Thyroid gland (tissue), 4 donors: Measurements from ENCODE around the gene GP9. TPM values are rescaled to one million over a fixed set of nuclear protein-coding genes. Genes with fewer than 3 reads are reported as not detected.
A peak's percentile ranks its signal among the peaks of the same experiment; 100 is the strongest.

Source experiments
- DNase-seq, 2 donors: peaks; one replicate each; pipeline ENCODE4 v3.0.0-alpha.2; 2019
- H3K27ac ChIP-seq, 3 donors: fragments of 200-600 bp; sonication (generic); 1 replicate in 2 of 3; 2 replicates in 1 of 3; pipeline ENCODE4 v1.5.1; 2016 to 2019; ENCODE audit warnings: mild to moderate bottlenecking in 1 of 3, moderate library complexity in 1 of 3
- H3K27me3 ChIP-seq: fragments of 200-600 bp; sonication (generic); one replicate; pipeline ENCODE4 v1.5.1; 2019
- H3K36me3 ChIP-seq, 2 donors: fragments of 200-600 bp; sonication (generic); one replicate each; pipeline ENCODE4 v1.5.1; 2016 to 2019
- H3K4me1 ChIP-seq, 2 donors: fragments of 200-600 bp; sonication (generic); one replicate each; pipeline ENCODE4 v1.5.1; 2017 to 2019
- H3K4me3 ChIP-seq, 3 donors: fragments of 200-600 bp; sonication (generic); replicated peaks in 1 of 3; 1 replicate in 2 of 3; 2 replicates in 1 of 3; pipeline ENCODE4 v1.5.1; 2016; ENCODE audit warnings: mild to moderate bottlenecking in 1 of 3
- H3K9me3 ChIP-seq: fragments of 200-600 bp; sonication (generic); one replicate; pipeline ENCODE4 v1.5.1; 2017
- POLR2A ChIP-seq, 2 donors: fragments of 450-650 bp; IDR thresholded peaks; one replicate each; pipeline ENCODE4 v1.6.1; 2017; ENCODE audit warnings: antibody characterized with exemption in 2 of 2, mild to moderate bottlenecking in 2 of 2, moderate library complexity in 1 of 2
- WGBS, 2 donors: methylation state at CpG; one replicate each; pipeline ENCODE4 v1.1.5; 2017; 5-methylcytosine and 5-hydroxymethylcytosine counted together
- intact Hi-C: fragments of 100-400 bp; cut with DNase I; formaldehyde crosslinking; loops from one replicate; pipeline ENCODE4 v1.15.1; 2023
- total RNA-seq, 4 donors: library from RNA; depleted of rRNA; stranded (reverse); fragments of >200 nt; gene quantifications; one replicate each; pipeline ENCODE4 v1.2.3, GENCODE V29; 2016
- TF ChIP-seq, protein P1 (sequence below), 6 experiments: fragments of 200-600 bp in 3 of 6; fragments of 450-650 bp in 3 of 6; sonication (generic) in 3 of 6; IDR thresholded peaks; one replicate each; pipeline ENCODE4 v1.5.1; 2016 to 2019; ENCODE audit warnings: antibody characterized with exemption in 6 of 6, mild to moderate bottlenecking in 2 of 6, inconsistent platforms in 1 of 6, moderate library complexity in 1 of 6

Gene GP9
- total RNA-seq, 4 donors from 2014 or later: not detected

DNA sequence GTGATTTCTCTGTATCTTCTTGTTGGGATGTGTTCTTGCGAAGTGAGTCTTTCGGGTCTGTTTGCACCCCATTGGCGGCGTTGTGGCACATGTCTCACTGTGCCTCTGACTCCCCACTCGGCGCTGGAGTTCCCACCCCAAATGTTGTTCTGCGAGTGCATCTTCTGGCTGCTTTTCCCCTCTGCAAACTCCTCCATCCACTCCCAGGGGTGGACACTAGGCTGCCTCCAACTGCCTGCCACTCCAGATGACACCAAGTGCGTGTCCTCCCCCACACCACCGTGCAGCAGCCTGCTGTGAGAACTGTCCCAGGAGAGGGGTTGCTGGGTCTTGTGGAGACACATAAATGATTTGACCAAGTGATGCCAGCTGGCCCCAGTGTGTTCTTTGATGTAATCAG is 41.8 kb upstream of the GP9 start:
- 81 to 87% methylated on average over 9 of the region's 9 CpGs for WGBS, 2 donors
- no peaks in the 10 kb centered on the region for H3K27me3 ChIP-seq
- H3K36me3 ChIP-seq: no peaks in the 10 kb centered on the region
- intact Hi-C loops: no loop called here
- peaks cover under 1 to 35% of the 10 kb centered on the region in 2 donors for H3K4me1 ChIP-seq
- H3K9me3 ChIP-seq: no peaks in the 10 kb centered on the region
- TF ChIP-seq, protein P1, sequence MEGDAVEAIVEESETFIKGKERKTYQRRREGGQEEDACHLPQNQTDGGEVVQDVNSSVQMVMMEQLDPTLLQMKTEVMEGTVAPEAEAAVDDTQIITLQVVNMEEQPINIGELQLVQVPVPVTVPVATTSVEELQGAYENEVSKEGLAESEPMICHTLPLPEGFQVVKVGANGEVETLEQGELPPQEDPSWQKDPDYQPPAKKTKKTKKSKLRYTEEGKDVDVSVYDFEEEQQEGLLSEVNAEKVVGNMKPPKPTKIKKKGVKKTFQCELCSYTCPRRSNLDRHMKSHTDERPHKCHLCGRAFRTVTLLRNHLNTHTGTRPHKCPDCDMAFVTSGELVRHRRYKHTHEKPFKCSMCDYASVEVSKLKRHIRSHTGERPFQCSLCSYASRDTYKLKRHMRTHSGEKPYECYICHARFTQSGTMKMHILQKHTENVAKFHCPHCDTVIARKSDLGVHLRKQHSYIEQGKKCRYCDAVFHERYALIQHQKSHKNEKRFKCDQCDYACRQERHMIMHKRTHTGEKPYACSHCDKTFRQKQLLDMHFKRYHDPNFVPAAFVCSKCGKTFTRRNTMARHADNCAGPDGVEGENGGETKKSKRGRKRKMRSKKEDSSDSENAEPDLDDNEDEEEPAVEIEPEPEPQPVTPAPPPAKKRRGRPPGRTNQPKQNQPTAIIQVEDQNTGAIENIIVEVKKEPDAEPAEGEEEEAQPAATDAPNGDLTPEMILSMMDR (IDR thresholded peaks at IDR 0.05): no peak
- no peak for TF ChIP-seq POLR2A (IDR thresholded peaks at IDR 0.05)
- no peak for DNase-seq
- H3K4me3 ChIP-seq: no peak overlapping the region
- H3K27ac ChIP-seq: no peak overlapping the region

DNA sequence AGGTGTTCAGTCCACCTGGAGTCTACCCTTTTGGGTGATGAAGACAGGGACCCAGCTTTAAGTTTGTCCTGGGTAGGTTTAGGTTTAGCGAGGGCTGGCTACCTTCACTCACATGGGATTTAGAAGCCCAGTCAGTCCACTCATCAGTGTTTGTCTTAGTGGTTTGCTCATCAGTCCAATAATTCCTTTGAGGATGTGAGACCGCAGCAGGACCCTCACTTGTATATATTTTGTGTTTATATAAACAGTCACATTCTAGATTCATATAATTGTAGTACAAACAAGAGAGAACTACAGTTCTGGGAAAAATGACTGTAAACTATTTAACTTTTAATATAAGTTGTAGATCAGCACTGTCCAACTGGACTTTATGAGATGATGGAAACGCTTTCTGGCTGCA is 41.3 kb upstream of the GP9 start:
- intact Hi-C loops: no loop called here
- DNase-seq: no peak
- Histone ChIP-seq H3K4me3 (no peak overlapping the region), H3K27ac (no peak overlapping the region), H3K27me3 (no peaks in the 10 kb centered on the region), H3K9me3 (no peaks in the 10 kb centered on the region), H3K4me1 (peaks cover 4 to 33% of the 10 kb centered on the region in 2 donors), H3K36me3 (no peaks in the 10 kb centered on the region)
- WGBS, 2 donors: 91 to 96% methylated on average over 3 of the region's 3 CpGs
- TF ChIP-seq POLR2A (IDR thresholded peaks at IDR 0.05): no peak
- TF ChIP-seq, protein P1 (IDR thresholded peaks at IDR 0.05): no peak

DNA sequence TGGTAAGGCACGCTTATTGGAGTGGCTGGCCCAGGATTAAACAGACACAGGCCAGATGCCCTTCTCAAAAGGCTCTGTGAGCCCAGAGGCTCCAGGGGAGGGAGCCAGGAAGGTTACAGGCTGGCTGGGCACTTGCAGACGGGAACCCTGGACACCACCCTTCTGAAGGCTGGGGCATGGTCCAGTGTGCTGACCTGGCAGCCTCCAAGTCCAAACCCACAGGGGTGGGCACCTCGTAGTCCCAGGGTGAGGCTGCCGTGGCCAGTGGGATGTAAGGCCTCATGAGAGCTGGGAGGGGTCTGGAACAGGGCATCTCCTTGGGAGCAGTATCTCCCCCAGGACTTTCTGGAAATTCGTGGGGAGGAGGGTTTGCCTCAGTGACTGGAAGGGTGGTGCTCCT is 39.9 kb upstream of the GP9 start:
- Histone ChIP-seq H3K4me3 (no peak overlapping the region), H3K9me3 (no peaks in the 10 kb centered on the region), H3K27me3 (no peaks in the 10 kb centered on the region), H3K27ac (no peak overlapping the region), H3K36me3 (no peaks in the 10 kb centered on the region), H3K4me1 (peaks cover 4 to 24% of the 10 kb centered on the region in 2 donors)
- no peak for TF ChIP-seq POLR2A (IDR thresholded peaks at IDR 0.05)
- TF ChIP-seq, protein P1 (IDR thresholded peaks at IDR 0.05): no peak
- DNase-seq: no peak
- intact Hi-C loops: no loop called here
- 77 to 79% methylated on average over 4 to 5 of the region's 5 CpGs for WGBS, 2 donors

DNA sequence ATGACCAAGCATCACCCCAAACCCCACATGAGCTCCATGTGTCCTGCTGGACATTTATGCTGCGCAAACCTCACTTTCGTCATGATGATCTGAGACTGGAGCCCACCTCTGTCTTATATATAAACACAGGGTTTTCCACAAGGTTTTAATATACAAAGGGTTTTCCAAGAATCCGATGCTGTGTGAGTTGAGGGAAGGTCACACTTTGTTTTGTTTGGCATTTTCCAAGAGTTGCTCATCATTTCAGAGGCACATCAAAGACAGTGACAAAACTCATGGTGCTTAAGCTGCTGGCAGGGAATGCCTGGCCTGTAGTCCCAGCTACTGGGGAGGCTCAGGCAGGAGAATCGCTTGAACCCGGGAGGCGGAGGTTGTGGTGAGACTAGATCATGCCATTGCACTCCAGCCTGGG is 39.4 kb upstream of the GP9 start:
- H3K4me1 ChIP-seq: peaks cover 4 to 26% of the 10 kb centered on the region in 2 donors
- DNase-seq: no peak
- H3K27ac ChIP-seq: no peak overlapping the region
- intact Hi-C loops: no loop called here
- H3K9me3 ChIP-seq: no peaks in the 10 kb centered on the region
- no peak overlapping the region for H3K4me3 ChIP-seq
- 85 to 86% methylated on average over 6 of the region's 6 CpGs for WGBS, 2 donors
- H3K27me3 ChIP-seq: no peaks in the 10 kb centered on the region
- TF ChIP-seq POLR2A (IDR thresholded peaks at IDR 0.05): no peak
- H3K36me3 ChIP-seq: no peaks in the 10 kb centered on the region

DNA sequence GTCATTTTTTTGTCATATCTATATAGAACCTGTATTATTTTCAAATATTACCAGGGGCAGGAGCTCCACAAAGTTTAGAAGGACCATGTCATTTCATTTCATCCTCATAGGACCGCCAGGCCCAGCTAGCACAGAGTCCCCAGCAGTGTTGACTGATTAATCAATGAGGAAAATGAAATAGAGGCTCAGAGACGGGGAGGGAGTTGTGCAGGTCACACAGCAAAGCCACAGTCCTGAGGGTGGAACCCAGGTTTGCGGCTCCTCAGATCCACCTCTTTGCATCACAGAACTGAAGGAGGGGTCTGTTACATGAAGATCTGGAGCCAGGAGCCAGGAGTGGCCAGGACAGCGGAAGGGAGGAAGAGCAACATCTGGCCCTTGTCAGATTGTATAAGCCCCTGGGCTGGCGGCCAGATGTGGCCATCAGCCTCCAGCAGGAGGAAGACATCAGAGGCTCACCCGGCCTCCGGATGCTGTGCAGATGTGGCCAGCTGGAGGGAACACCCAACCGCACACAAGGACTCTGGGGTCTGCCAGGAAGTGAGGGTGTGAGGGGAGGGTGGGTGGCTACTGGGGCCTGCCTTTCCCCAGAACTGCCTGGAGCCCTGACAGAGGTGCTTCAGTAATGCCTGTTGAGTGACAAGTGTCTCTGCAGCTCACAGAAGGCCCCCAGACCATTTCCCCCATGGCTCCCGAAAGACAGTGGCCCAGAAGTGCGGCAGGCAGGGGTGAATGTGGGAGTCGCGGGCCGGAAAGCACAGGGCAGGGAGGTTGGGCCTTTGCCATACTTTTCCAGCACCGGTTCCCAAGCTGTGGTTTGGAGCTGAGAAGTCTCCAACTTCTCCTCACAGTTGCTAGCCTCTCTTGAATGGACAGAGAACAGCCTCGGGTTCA is 38.2 kb upstream of the GP9 start:
- H3K36me3 ChIP-seq: no peaks in the 10 kb centered on the region
- peaks cover 7 to 27% of the 10 kb centered on the region in 2 donors for H3K4me1 ChIP-seq
- no peak for TF ChIP-seq POLR2A (IDR thresholded peaks at IDR 0.05)
- TF ChIP-seq, protein P1 (IDR thresholded peaks at IDR 0.05): no peak
- peak; percentile 30 to 33 for DNase-seq
- WGBS, 2 donors: 77 to 82% methylated on average over 11 to 15 of the region's 15 CpGs
- H3K27me3 ChIP-seq: no peaks in the 10 kb centered on the region
- intact Hi-C loops: no loop called here
- no peaks in the 10 kb centered on the region for H3K9me3 ChIP-seq
- H3K4me3 ChIP-seq: no peak overlapping the region
- peak overlapping the region in 2 of 3 donors; percentile 5 to 8 for H3K27ac ChIP-seq
